ENCODE data around the gene OBP2B. TPM values are rescaled to one million over a fixed set of nuclear protein-coding genes. Genes with fewer than 3 reads are reported as not detected.
A peak's percentile ranks its signal among the peaks of the same experiment; 100 is the strongest.

Gene OBP2B
- total and polyA plus RNA-seq, 9 of the 15 experiments (the other 6 are each of a cell fraction or from before 2014, with no cell fraction given): not detected

GRCh38 chr9:133238851-133239532 is 29.9 kb upstream of the OBP2B start (continued):
- TF ChIP-seq ZBTB7A (IDR thresholded peaks at IDR 0.05; ENCODE audit: borderline replicate concordance, control insufficient read depth, low read depth, low read length): no peak
- no peak for TF ChIP-seq PPARD (CRISPR knock-in tag; IDR thresholded peaks at IDR 0.05)
- TF ChIP-seq GTF3C2 (IDR thresholded peaks at IDR 0.05; ENCODE audit: borderline replicate concordance, extremely low read depth, insufficient read length): no peak
- TF ChIP-seq RREB1 (CRISPR knock-in tag; IDR thresholded peaks at IDR 0.05): no peak
- peak; percentile 73 for TF ChIP-seq VEZF1 (CRISPR knock-in tag; IDR thresholded peaks at IDR 0.05)
- TF ChIP-seq ZKSCAN3 (CRISPR knock-in tag; IDR thresholded peaks at IDR 0.05): no peak
- no peak for TF ChIP-seq SREBF1 (IDR thresholded peaks at IDR 0.05; ENCODE audit: borderline replicate concordance, low read depth, low read length)
- TF ChIP-seq GABPB1 (CRISPR knock-in tag; IDR thresholded peaks at IDR 0.05): peak; percentile 65
- no peak; the same call in 1 of the 2 replicates for TF ChIP-seq PHF8 (IDR thresholded peaks at IDR 0.05; ENCODE audit: borderline replicate concordance, low read length)
- no peak for TF ChIP-seq ZNF518B (CRISPR knock-in tag; IDR thresholded peaks at IDR 0.05)
- peak; percentile 93 for TF ChIP-seq BCOR (IDR thresholded peaks at IDR 0.05)
- TF ChIP-seq ZNF764 (CRISPR knock-in tag; IDR thresholded peaks at IDR 0.05; ENCODE audit: low read depth): no peak; the same call in 1 of the 2 replicates
- no peak for TF ChIP-seq MCM5 (IDR thresholded peaks at IDR 0.05; ENCODE audit: low read depth)

All from K562 (cell line).